Lung (tissue), 12 donors: ENCODE results near the gene C20orf144. TPM values are rescaled to one million over a fixed set of nuclear protein-coding genes. Genes with fewer than 3 reads are reported as not detected.

Source experiments
- ATAC-seq: fragments of 200-7000 bp; cut with Tn5 transposase; one replicate; pipeline ENCODE4 v1.9.1; 2020; ENCODE audit warnings: moderate number of reproducible peaks; ENCODE audit not compliant: insufficient read depth, low FRiP score
- DNase-seq, 3 donors: peaks; one replicate each; pipeline ENCODE4 v3.0.0-alpha.2; 2013 to 2017
- H3K27ac ChIP-seq, 2 donors: one replicate each; pipeline ENCODE4 v1.5.1; 2013; ENCODE audit warnings: mild to moderate bottlenecking in 2 of 2, moderate library complexity in 2 of 2, control low read depth in 1 of 2, inconsistent platforms in 1 of 2, low read depth in 1 of 2, low read length in 1 of 2
- H3K27me3 ChIP-seq, 3 donors: one replicate each; pipeline ENCODE4 v1.5.1; 2013; ENCODE audit warnings: low read length in 2 of 3; ENCODE audit not compliant: control insufficient read depth in 3 of 3, insufficient read depth in 3 of 3
- H3K36me3 ChIP-seq, 4 donors: one replicate each; pipeline ENCODE4 v1.5.1; 2013; ENCODE audit warnings: low read length in 4 of 4, mild to moderate bottlenecking in 1 of 4, moderate library complexity in 1 of 4; ENCODE audit not compliant: control insufficient read depth in 4 of 4, insufficient read depth in 4 of 4
- H3K4me1 ChIP-seq, 5 donors: one replicate each; pipeline ENCODE4 v1.5.1; 2013; ENCODE audit warnings: low read length in 5 of 5, mild to moderate bottlenecking in 2 of 5, moderate library complexity in 1 of 5; ENCODE audit not compliant: control insufficient read depth in 5 of 5, insufficient read depth in 5 of 5
- H3K4me3 ChIP-seq: one replicate; pipeline ENCODE4 v1.5.1; 2013; ENCODE audit warnings: mild to moderate bottlenecking, control low read depth, moderate library complexity
- H3K9ac ChIP-seq, 2 donors: one replicate each; pipeline ENCODE4 v1.5.1; 2013; ENCODE audit warnings: low read length in 2 of 2, control low read depth in 1 of 2; ENCODE audit not compliant: insufficient read depth in 1 of 2
- H3K9me3 ChIP-seq, 4 donors: one replicate each; pipeline ENCODE4 v1.5.1; 2013; ENCODE audit warnings: low read length in 3 of 4, mild to moderate bottlenecking in 1 of 4, moderate library complexity in 1 of 4; ENCODE audit not compliant: control insufficient read depth in 4 of 4, insufficient read depth in 3 of 4
- CTCF ChIP-seq: IDR thresholded peaks from 2 replicates; pipeline ENCODE4 v1.5.1; 2012; ENCODE audit warnings: mild to moderate bottlenecking; ENCODE audit errors: control extremely low read depth, extremely low read depth
- WGBS, 2 donors: extraction: QIAGEN DNeasy Blood & Tissue Kit; methylation state at CpG; one replicate each; pipeline ENCODE4 v1.1.7; 2013; 5-methylcytosine and 5-hydroxymethylcytosine counted together
- polyA plus RNA-seq, 2 donors: library from polyadenylated mRNA; stranded (reverse); fragments of 200-250 nt; gene quantifications; one replicate each; pipeline ENCODE4 v1.2.1, GENCODE V29; 2013
- total RNA-seq, 2 donors: library from RNA; depleted of rRNA in 1 of 2; stranded (reverse); fragments of >200 nt in 1 of 2; gene quantifications; one replicate each; pipeline ENCODE4 v1.2.1, GENCODE V29; 2014 to 2021
- donor health status: control.
- donor health status: control.
- donor health status: Bipolar disorder and iron deficiency.
- donor health status: healthy.
- donor health status: DM: yes; HTN: yes; CAD: no.

The C20orf144 gene
- total and polyA plus RNA-seq, 4 donors: 0.05 to 0.31 (median 0.08) TPM; not detected in 1

GRCh38 chr20:33681728-33682353, 19.7 kb downstream of the C20orf144 start:
- no peak overlapping the region for H3K4me3 ChIP-seq
- peaks cover 0 to 2% (median 0%) of the 10 kb centered on the region in 4 donors for H3K36me3 ChIP-seq
- no peaks in the 10 kb centered on the region for H3K9me3 ChIP-seq
- 80 to 88% methylated on average over 9 of the region's 9 CpGs for WGBS, 2 donors
- DNase-seq (no peak), ATAC-seq (no peak)
- H3K27me3 ChIP-seq: no peaks in the 10 kb centered on the region
- peaks cover 0 to 18% (median 12%) of the 10 kb centered on the region in 5 donors for H3K4me1 ChIP-seq
- no peak for TF ChIP-seq CTCF
- H3K27ac ChIP-seq: no peak overlapping the region
- no peak overlapping the region for H3K9ac ChIP-seq

GRCh38 chr20:33684533-33685327, 22.6 kb downstream of the C20orf144 start:
- no peak for DNase-seq
- H3K9ac ChIP-seq: peak overlapping the region in 1 of 2 donors; percentile 9

GRCh38 chr20:33685328-33686099, 23.4 kb downstream of the C20orf144 start:
- Histone ChIP-seq H3K27me3 (no peaks in the 10 kb centered on the region), H3K4me1 (peaks cover 0 to 28% (median 18%) of the 10 kb centered on the region in 5 donors), H3K9ac (no peak overlapping the region), H3K4me3 (peak overlapping the region; percentile 36), H3K27ac (no peak overlapping the region), H3K36me3 (no peaks in the 10 kb centered on the region), H3K9me3 (no peaks in the 10 kb centered on the region)
- DNase-seq: no peak
- ATAC-seq: no peak
- no peak for TF ChIP-seq CTCF
- WGBS, 2 donors: 2% methylated on average over 36 to 53 of the region's 53 CpGs

More at GRCh38 chr20:33684533-33685327, 22.6 kb downstream of the C20orf144 start:
- WGBS, 2 donors: 40 to 54% methylated on average over 10 of the region's 10 CpGs
- TF ChIP-seq CTCF: no peak
- no peaks in the 10 kb centered on the region for H3K27me3 ChIP-seq
- ATAC-seq: no peak
- H3K27ac ChIP-seq: no peak overlapping the region
- H3K4me1 ChIP-seq: peaks cover 0 to 28% (median 18%) of the 10 kb centered on the region in 5 donors
- H3K9me3 ChIP-seq: no peaks in the 10 kb centered on the region
- no peak overlapping the region for H3K4me3 ChIP-seq
- H3K36me3 ChIP-seq: no peaks in the 10 kb centered on the region
